ENCODE data around the gene ADGRG6. TPM values are rescaled to one million over a fixed set of nuclear protein-coding genes. Genes with fewer than 3 reads are reported as not detected.

The ADGRG6 gene
- total and polyA plus RNA-seq, 2 experiments from 2014 or later: 0.38 to 1.5 TPM

DNA sequence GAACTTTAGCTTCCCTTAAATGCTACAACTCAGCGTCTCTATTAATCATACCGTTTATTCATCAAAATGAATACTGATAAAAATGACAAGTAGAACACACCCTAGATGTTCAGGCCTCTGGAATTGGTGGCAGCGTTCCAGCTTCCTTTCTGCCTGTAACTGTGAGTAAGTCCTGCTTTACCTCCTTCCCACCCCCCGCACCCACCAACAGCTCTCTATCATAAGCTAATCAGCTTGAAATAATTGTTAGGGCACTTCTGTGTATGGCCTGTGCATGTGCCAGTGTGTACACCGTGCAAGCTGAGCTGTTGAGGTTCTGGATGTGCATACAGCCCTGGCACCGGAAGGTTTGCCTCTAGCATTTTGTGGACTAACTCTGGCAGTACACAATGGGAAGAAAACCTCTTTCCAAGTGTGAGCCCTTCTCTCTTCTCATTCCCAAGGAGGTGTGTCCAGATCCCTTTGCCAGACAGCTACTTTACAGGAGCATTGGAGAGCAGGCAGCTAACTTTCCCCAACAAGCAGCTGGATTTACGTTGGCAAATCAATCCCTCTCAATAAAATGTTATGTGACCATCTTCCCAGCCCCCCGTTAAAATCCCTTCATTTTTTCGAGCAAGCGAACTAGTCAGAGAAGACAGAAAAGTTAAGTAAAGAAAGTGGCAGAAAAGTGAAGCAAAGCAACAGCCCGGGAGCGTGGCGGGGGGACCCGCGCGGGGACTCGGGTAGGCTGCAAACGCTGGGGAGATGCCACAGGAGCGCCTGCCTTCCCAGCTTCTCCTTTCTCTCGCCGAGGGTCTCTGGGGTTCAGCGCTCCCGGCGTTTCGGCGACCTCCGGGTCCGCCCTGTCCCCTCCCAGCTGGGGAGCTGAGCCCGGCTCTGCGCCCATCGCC is 803 bp upstream of the ADGRG6 start:
- peak overlapping the region; percentile 83 for H2AFZ ChIP-seq
- H3K79me2 ChIP-seq (ENCODE audit: insufficient read depth): no peaks in the 10 kb centered on the region
- peaks cover 5% of the 10 kb centered on the region; the same call in 1 of the 2 replicates for H3K9me2 ChIP-seq (ENCODE audit: insufficient read depth)
- peak overlapping the region; percentile 45 for H3K9ac ChIP-seq
- no peak for TF ChIP-seq EZH2phosphoT487 (IDR thresholded peaks at IDR 0.05; ENCODE audit: insufficient read depth, low read depth)
- TF ChIP-seq EZH2 (IDR thresholded peaks at IDR 0.05; ENCODE audit: insufficient read depth, poor library complexity, severe bottlenecking): no peak
- H3F3A ChIP-seq (ENCODE audit: insufficient read depth): peaks cover 31% of the 10 kb centered on the region
- in situ Hi-C loops (cut with MboI): no loop called here
- H3K27me3 ChIP-seq (replicated peaks; ENCODE audit: insufficient read depth): no peaks in the 10 kb centered on the region
- WGBS, 2 experiments (ENCODE audit: low coverage in 1 of 2, low lambda C conversion rate in 2 of 2, missing lambda C conversion rate in 2 of 2): 15% methylated on average over 23 to 31 of the region's 31 CpGs
- H3K4me2 ChIP-seq (ENCODE audit: unreplicated experiment): peak overlapping the region; percentile 75
- peak; percentile 40 for DNase-seq
- peaks cover 18% of the 10 kb centered on the region for H3K4me1 ChIP-seq (ENCODE audit: insufficient read depth)
- no peak overlapping the region for H3K27ac ChIP-seq
- H3K9me3 ChIP-seq (ENCODE audit: low read depth): no peaks in the 10 kb centered on the region
- peak overlapping the region; percentile 75 for H3K4me3 ChIP-seq
- no peaks in the 10 kb centered on the region for H3K36me3 ChIP-seq (ENCODE audit: low read depth)
- H4K20me1 ChIP-seq (ENCODE audit: insufficient read depth): no peaks in the 10 kb centered on the region

DNA sequence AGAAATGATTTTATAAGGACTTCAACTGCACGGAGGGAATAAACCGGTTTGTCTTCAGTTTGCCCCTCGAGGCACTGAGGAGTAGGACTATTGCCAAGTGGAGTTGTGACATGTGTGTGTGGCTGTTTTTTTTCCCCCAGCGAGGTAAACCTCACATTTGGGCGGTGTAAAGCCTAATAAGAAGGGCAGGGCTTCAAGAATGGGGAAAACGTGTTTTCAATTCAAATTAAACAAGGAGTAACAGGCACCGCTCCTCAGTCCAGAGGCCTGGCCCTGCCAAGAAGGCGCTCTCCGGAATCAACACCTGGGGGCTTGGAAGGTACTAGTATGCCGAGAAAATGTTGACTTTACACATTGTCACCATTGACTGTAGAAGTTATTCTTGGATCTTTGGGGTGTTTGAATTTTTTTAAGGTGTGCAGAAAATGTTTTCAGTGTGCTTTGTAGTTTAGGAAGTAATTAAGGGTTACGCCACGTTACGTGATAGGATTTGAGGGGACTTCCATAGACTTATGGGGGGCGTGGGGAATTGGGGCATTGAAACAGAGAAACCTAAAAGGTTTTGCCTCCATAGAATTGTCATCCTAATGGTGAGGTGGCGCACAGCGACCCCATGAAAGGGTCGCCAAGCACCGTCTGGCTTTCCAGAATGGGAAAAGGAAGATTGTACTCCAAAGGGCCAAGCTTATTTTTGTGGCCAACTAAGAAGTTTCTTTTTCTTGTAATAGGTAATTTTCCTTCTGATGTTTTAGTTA is 791 bp downstream of the ADGRG6 start:
- Histone ChIP-seq H3K9me2 (ENCODE audit: insufficient read depth) (no peaks in the 10 kb centered on the region), H2AFZ (peak overlapping the region; percentile 83), H4K20me1 (ENCODE audit: insufficient read depth) (no peaks in the 10 kb centered on the region), H3K4me3 (peak overlapping the region; percentile 75), H3K9me3 (ENCODE audit: low read depth) (no peaks in the 10 kb centered on the region), H3K36me3 (ENCODE audit: low read depth) (no peaks in the 10 kb centered on the region), H3K4me1 (ENCODE audit: insufficient read depth) (peaks cover 12% of the 10 kb centered on the region), H3K9ac (no peak overlapping the region), H3K79me2 (ENCODE audit: insufficient read depth) (no peaks in the 10 kb centered on the region), H3F3A (ENCODE audit: insufficient read depth) (peaks cover 25% of the 10 kb centered on the region), H3K27ac (no peak overlapping the region), H3K27me3 (replicated peaks; ENCODE audit: insufficient read depth) (no peaks in the 10 kb centered on the region), H3K4me2 (ENCODE audit: unreplicated experiment) (peak overlapping the region; percentile 75)
- TF ChIP-seq EZH2 (IDR thresholded peaks at IDR 0.05; ENCODE audit: insufficient read depth, poor library complexity, severe bottlenecking) (no peak), EZH2phosphoT487 (IDR thresholded peaks at IDR 0.05; ENCODE audit: insufficient read depth, low read depth) (no peak)
- WGBS, 2 experiments (ENCODE audit: low coverage in 1 of 2, low lambda C conversion rate in 2 of 2, missing lambda C conversion rate in 2 of 2): 73% methylated on average over 18 of the region's 18 CpGs
- no peak for DNase-seq
- in situ Hi-C loops (cut with MboI): no loop called here

DNA sequence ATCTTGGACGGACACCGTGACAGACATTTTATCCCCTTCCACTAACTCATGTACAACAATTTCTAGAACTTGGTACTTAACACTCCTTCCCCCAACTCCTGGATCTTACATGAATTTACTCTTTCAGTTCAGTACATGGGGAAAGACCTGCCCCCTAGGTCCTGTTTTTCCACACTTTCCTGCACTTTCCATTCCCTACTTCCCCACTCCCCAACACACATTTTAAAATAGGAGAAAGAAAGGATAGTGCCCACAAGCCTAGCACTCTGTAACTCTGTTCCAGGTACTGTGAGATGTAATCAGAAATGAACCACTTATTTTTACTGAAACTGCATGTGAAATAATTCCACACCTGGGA is 1.3 kb downstream of the ADGRG6 start:
- no peaks in the 10 kb centered on the region for H4K20me1 ChIP-seq (ENCODE audit: insufficient read depth)
- no peak overlapping the region for H3K9ac ChIP-seq
- H3K4me2 ChIP-seq (ENCODE audit: unreplicated experiment): no peak overlapping the region
- no peaks in the 10 kb centered on the region for H3K79me2 ChIP-seq (ENCODE audit: insufficient read depth)
- H3K9me3 ChIP-seq (ENCODE audit: low read depth): no peaks in the 10 kb centered on the region
- H3K9me2 ChIP-seq (ENCODE audit: insufficient read depth): no peaks in the 10 kb centered on the region
- H3K36me3 ChIP-seq (ENCODE audit: low read depth): no peaks in the 10 kb centered on the region
- WGBS, 2 experiments (ENCODE audit: low coverage in 1 of 2, low lambda C conversion rate in 2 of 2, missing lambda C conversion rate in 2 of 2): 95 to 100% methylated on average over 2 of the region's 2 CpGs
- TF ChIP-seq EZH2 (IDR thresholded peaks at IDR 0.05; ENCODE audit: insufficient read depth, poor library complexity, severe bottlenecking) (no peak), EZH2phosphoT487 (IDR thresholded peaks at IDR 0.05; ENCODE audit: insufficient read depth, low read depth) (no peak)
- DNase-seq: no peak
- peaks cover 20% of the 10 kb centered on the region for H3F3A ChIP-seq (ENCODE audit: insufficient read depth)
- H3K27ac ChIP-seq: no peak overlapping the region
- H3K4me3 ChIP-seq: no peak overlapping the region
- H3K27me3 ChIP-seq (replicated peaks; ENCODE audit: insufficient read depth): no peaks in the 10 kb centered on the region
- in situ Hi-C loops (cut with MboI): no loop called here
- no peak overlapping the region for H2AFZ ChIP-seq
- H3K4me1 ChIP-seq (ENCODE audit: insufficient read depth): peaks cover 7% of the 10 kb centered on the region

DNA sequence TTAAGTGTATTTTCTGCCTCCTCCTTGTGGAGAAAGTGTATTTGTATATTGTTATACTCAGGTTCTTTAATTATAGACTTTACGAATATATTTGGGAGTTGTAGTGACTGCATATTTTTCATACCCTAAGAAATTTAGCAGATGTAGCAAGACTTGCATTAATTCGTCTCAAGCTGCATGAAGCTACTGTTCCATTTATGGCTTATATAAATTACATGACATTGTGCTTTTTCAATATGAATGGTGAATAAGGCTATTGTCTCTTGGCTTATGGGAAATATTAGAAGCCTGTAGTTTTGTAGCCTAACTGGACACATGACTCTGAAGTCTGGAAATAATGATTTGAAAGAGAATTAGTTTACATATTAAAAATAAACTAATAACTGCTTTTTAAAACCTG is 2.4 kb downstream of the ADGRG6 start:
- in situ Hi-C loops (cut with MboI): no loop called here
- no peak for DNase-seq
- H3K4me3 ChIP-seq: no peak overlapping the region
- no peaks in the 10 kb centered on the region for H3K4me1 ChIP-seq (ENCODE audit: insufficient read depth)
- H4K20me1 ChIP-seq (ENCODE audit: insufficient read depth): no peaks in the 10 kb centered on the region
- H3K4me2 ChIP-seq (ENCODE audit: unreplicated experiment): no peak overlapping the region
- no peak overlapping the region for H3K27ac ChIP-seq
- H3K9ac ChIP-seq: no peak overlapping the region
- H3K79me2 ChIP-seq (ENCODE audit: insufficient read depth): no peaks in the 10 kb centered on the region
- H3K36me3 ChIP-seq (ENCODE audit: low read depth): no peaks in the 10 kb centered on the region
- H2AFZ ChIP-seq: no peak overlapping the region
- H3K9me2 ChIP-seq (ENCODE audit: insufficient read depth): no peaks in the 10 kb centered on the region
- H3K9me3 ChIP-seq (ENCODE audit: low read depth): no peaks in the 10 kb centered on the region
- no peaks in the 10 kb centered on the region for H3K27me3 ChIP-seq (replicated peaks; ENCODE audit: insufficient read depth)
- TF ChIP-seq EZH2 (IDR thresholded peaks at IDR 0.05; ENCODE audit: insufficient read depth, poor library complexity, severe bottlenecking): no peak
- no peak for TF ChIP-seq EZH2phosphoT487 (IDR thresholded peaks at IDR 0.05; ENCODE audit: insufficient read depth, low read depth)
- H3F3A ChIP-seq (ENCODE audit: insufficient read depth): peaks cover 9% of the 10 kb centered on the region
- WGBS, 2 experiments (ENCODE audit: low coverage in 1 of 2, low lambda C conversion rate in 2 of 2, missing lambda C conversion rate in 2 of 2): 84 to 88% methylated on average over 2 of the region's 2 CpGs
